GM21576 (cell line): ENCODE data around the gene STX3.
"Not testable (repeated sequence)": the region's sequence is repeated elsewhere in the genome, so short reads cannot be mapped to it uniquely, and the experiment has no call there.

ENCODE experiments used
- ATAC-seq: cut with Tn5 transposase; IDR thresholded peaks from one replicate; pipeline ENCODE4 v1.9.1; 2021; ENCODE audit warnings: mild to moderate bottlenecking, moderate library complexity; ENCODE audit not compliant: unreplicated experiment

The STX3 gene

DNA sequence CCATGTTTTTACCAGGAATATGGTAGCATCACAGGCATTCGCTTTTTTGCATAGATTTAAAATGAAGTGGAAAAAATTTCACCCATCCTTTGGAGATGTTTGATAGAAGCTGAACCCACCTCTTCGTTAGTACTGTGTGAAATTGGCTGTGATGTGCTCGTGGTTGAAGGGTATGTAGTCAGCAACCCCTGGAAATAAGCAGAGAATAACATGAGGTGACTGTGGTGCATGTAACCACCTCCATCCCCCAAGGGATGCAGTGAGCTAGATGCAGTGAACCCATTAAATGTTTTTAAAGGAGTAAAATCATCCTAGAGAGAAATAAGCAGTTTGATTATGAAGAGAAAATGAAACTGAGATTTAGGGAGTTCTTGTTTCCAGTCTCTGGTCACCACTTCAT is 74.2 kb downstream of the STX3 start:
- ATAC-seq = no peak

DNA sequence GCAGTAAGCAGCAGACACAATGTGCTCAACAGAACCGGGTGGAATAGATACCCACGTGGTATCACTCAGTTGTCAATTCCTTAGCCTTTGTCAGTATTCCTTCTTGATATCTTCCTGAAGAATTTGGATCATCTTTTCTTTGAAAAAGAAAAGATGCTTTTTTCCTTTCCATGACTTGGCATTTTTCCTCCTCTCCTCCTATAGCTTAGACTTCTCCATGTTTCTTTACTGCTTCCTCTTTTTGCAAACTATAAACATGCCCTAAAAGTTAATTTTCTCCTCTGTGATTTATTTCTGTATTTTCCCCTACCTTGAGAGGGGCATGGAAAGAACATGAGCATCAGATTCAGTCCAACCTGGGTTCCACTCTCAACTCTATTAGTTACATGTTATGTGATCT is 78.4 kb downstream of the STX3 start:
- no peak for ATAC-seq

DNA sequence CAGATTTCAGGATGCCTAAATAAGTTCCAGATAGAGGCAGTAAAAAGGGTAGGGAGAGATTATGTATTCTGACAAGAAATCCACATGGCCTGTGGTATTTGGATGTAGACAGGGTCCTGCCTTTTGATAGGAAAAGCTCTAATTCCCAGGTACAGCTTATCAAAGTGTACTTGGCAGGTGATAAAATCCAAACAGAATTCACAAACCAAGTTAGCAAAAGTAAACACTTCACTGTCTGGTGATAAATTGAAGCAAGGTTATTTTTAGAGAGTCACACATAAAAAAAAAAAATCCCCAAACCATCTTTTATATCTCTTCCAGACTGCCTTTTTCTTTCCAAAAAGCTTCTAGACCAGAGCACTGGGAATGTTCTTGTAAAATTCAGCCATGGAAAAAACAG is 84.4 kb downstream of the STX3 start:
- no peak for ATAC-seq

DNA sequence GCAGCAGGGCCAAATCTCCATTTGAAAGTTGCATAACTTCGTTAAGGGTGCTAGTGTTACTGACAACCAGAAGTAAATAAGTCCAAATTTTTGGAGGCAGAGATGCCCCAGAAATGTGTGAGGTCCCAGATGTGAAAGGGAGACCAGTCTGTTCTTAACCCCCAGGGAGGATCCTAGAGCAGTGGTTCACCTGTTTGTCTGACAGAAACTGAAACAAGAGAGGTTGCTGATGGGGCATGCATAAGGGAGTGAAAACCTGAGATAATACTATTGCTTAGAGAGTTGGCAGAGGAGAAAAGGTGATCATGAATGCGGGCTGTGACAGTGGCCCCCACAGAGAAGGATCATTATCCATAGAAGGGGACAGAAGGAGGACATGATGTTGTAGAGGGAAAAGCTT is 86.3 kb downstream of the STX3 start:
- ATAC-seq = no peak

DNA sequence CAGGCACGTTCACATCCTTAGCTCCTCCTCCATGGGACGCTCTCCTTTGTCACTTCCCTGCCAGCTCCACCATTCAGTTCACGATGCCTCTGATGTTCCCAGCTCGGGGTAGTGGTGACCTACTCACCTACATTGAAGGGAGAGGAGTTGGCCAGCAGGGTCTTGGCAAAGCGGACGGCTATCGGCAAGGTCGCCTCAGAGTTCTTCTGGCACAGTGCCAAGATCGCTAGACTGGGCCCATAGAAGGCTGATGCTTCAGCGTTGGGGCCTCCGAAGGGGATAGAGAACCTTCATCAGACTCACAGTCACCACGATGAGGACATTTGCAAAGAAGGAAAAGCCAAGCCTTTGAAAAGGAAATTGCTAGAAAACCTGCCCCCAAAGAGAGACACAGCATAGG is 87.1 kb downstream of the STX3 start:
- ATAC-seq = no peak

DNA sequence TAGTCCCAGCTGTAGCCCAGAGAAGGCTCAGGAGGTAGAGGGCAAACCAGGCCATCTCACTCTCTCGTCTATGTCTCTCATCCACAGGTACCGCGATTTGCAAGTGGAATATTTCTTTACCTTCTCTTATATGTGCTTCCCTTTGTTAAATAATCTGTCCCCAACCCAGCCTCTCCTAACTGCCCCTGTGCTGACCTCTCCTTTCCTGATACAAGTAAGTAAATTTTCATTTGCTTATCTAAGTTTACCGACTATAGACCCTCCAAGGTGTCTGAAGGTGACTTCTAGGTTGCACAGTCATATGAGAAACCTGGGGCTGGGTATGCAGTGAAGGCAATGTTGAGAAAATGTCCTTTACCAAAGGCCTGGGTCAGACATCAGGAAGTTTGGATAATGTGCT is 90.2 kb downstream of the STX3 start, which contains the start of gene CBLIF:
Gene CBLIF (minus strand): TSS at position 101 of the 400 bp plus-strand sequence. CDS start 46 bp downstream, at position 55.
- no peak for ATAC-seq

DNA sequence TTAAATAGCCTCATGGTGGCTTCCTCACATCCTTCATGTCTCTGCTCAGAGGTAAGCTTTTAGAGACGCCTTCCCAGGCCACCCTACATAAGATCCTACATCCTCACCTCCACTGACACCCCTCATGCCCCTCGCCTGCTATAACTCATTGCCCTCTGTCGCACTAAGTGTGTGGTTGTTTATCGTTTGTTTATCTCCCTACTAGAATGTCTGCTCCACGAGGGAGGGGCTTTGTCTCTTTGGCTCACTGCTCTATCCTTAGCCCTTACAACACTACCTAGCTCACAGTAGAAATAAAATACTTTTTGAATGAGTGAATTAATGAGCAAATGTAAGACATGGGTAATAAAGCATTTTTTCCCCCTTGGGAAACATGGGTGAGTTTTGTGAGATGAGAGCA is 91.4 kb downstream of the STX3 start:
- no peak for ATAC-seq

DNA sequence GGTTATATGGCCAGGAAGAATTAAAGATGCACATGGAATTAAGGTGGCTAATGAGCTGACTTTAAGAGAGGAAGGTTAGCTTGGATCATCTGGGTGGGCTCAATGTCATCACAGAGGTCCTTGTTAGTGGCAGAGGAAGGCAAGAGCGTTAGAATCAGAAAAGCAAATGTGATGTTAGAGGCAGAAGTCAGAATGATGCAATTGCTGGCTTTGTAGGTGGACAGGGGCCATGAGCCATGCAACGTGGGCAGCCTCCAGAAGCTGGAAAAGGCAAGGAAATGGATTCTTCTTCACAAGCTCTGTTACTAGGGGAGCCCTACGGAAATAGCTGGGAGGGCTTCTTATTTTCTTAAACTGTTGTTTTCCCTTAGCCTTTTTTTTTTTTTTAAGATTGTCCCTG is 92.5 kb downstream of the STX3 start:
- no peak for ATAC-seq

DNA sequence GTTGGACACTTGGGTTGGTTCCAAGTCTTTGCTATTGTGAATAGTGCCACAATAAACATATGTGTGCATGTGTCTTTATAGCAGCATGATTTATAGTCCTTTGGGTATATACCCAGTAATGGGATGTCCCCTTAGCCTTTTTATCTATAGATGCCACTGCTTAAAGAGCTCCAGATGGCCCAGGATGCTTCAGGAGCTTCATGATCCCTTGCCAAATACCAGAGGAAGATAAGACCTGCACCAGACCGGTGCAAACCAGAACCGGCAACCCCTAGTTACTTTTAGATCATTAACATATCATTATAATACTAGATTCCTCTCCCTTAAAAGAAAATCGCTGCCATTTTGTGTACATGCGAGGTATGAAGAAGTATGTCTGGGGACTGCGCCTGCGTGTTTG is 93.3 kb downstream of the STX3 start:
- ATAC-seq = not testable (repeated sequence)

DNA sequence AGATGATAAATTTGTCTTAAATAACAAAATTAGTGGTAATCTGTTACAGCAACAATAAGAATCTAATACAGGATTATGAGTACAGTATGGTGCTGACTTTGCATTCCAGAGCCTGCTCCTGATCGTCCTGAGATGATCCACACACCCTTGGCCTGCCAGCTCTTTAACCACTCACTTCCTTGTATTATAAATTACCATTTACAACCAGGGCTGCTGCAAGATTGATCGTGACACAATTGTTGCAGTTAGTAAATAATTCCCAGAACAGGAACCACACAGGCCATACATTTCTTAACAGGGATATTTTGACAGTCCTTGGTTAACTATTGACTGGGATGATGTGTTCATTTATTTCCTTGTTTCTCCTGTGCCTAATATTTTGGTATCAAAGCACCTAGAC is 94.0 kb downstream of the STX3 start:
- no peak for ATAC-seq

DNA sequence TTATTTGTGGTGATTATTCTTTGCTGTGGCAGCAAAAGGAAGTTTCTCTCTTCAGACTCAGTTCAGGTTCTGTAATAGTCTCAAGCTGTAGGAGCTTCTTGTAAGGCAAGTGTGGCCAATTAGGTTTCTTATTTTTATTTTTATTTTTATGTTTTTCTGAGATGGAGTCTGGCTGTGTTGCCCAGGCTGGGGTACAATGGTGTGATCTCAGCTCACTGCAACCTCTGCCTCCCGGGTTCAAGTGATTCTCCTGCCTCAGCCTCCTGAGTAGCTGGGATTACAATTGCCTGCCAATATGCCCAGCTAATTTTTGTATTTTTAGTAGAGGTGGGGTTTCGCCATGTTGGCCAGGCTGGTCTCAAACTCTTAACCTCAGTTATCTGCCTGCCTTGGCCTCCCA is 94.4 kb downstream of the STX3 start:
- ATAC-seq = not testable (repeated sequence)

DNA sequence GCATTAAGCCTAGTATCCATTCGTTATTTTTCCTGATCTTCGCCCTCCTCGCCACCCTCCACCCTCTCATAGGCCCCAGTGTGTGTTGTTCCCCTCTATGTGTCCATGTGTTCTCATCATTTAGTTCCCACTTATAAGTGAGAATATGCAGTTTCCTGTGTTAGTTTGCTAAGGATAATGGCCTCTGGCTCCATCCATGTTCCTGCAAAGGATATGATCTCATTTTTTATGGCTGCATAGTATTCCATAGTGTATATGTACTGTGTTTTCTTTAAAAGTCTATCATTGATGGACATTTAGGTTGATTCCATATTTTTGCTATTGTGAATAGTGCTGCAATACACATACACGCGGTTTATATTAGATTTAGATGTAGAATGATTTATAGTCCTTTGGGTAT is 96.2 kb downstream of the STX3 start:
- not testable (repeated sequence) for ATAC-seq

DNA sequence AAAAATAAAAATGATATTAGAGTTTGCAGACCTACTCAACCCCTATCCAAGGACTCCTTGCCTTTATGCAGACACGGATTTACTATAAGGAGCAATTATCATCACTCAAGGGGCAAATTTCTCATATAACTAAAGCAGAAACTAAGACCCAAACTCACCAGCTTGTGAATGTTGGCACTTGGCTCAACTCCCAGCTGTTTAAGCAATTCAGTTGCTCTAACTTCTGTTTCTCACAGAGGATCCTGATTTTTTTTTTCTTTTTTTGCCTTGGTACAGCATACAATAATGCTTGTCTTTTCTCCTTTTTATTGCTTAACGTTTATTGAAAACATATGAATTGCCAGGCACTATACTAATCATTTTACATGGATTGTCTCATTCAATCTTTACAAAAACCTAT is 99.7 kb downstream of the STX3 start:
- ATAC-seq = no peak
